C4-2B (cell line): ENCODE results near the gene PFDN1.

Source experiments
- CTCF ChIP-seq: fragments of 450-650 bp; conservative IDR thresholded peaks from 2 replicates; pipeline ENCODE4 v1.5.1; 2017; ENCODE audit warnings: mild to moderate bottlenecking
- ZFX ChIP-seq: fragments of 450-650 bp; IDR thresholded peaks from 2 replicates; pipeline ENCODE4 v1.6.1; 2017

- TF ChIP-seq CTCF, result no peak
- TF ChIP-seq ZFX, result no peak
These were observed 35.7 kb downstream of the PFDN1 start for GRCh38 chr5:140267201-140267540.
